Stimulated activated CD4-positive, alpha-beta T cell treated with anti-CD3 and anti-CD28 coated beads, Interleukin-12 subunit alpha, Interleukin-12 subunit beta, amount 100 ng/mL, for 4 hours (primary cell): ENCODE results near the gene NRXN3.

Experiments used
- DNase-seq: peaks from one replicate; pipeline ENCODE4 v3.0.0-alpha.2; 2020

The NRXN3 gene

DNA sequence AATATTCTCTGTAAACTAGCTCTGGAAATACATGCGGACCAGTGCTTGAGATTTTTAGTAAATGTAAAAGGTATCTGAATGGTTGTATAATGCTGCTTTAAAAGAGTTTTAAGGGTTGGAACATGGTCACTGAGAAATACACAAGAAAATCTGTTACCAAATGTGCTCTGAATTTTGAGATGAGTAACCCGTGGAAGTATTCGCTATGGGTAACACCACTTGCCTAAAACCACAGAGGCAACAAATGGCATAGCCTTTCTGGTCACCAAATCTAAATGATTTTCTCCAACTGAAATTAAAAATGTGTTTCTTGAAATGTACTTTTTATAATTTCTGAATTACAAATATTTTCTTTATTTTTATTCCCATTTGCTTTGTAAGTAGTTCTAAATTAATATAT is 1295.5 kb downstream of the NRXN3 start:
- no peak for DNase-seq

DNA sequence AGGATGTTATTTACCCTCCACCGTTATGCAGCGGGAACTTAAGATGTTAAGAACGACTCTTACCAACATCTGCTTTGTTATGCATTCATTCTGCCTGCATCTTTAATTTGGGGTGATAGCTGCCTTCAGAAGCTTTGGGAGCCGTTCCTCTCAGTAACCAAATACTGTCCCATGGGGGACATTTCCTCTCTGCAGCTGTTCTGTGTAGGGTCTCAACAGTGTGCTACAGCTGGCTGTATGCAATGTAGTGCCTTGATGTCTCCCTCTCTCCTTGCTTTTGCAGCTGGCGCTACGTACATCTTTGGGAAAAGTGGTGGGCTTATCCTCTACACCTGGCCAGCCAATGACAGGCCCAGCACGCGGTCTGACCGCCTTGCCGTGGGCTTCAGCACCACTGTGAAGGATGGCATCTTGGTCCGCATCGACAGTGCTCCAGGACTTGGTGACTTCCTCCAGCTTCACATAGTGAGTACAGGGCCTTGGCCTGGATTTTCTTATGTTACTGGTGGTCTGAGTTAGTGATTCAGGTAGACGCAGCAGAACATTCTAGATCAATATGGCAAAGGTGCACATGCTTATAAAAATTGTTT is 1296.9 kb downstream of the NRXN3 start:
- DNase-seq = no peak

DNA sequence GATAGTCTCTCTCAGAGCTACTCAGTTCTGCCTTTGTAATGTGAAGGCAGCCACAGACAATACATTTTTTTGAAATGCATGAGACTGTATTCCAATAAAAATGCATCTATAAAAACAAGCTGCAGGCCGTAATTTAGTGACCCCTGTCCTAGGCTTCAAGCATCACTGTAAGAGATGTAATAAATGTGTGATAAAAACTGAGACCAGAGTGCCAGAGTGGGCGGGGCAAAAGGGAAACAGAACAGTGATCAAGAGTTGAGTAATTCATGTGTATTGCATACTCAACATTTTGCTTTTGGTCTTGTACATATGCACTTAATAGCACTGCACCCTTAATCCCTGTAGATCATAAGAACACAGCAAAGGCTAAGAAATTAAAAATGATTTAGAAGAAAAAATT is 1297.7 kb downstream of the NRXN3 start:
- DNase-seq = no peak

DNA sequence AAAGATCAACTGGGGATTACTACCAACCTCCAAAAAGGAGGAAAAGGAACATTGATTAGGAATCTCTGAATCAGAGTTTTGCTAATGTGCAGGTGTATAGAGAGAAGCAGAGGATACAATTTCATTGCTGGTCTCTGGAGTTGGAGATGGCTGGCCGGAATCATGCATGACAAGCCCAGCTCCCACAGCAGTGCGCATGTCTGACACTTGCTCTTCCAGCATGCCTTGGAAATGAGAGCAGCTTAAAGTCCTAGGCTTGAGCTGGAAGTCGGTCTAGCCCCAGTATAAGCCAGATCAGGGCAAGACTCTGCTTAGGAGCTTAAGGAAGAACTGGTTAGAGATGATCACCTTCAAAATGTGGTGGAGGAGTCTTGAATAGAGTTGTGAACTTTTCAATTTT is 1298.3 kb downstream of the NRXN3 start:
- DNase-seq = no peak

DNA sequence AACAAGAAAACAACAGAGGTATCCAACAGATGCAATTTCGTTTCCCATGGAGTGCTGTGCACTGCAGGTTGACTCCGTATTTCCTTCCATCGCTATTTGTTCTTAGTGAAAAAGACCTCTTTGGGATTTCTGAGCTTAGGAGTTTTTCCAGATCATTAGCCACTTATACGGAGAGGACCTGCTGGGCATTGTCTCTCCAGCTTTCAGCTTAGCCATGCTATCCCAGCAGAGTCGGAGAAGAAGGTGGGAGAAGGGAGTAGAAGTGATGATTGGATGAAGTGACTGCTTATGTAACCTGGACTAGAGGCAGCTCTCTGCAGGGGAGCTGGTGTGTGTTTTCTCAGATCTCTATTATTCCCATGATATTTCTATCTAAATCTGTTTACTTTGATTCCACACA is 1303.5 kb downstream of the NRXN3 start:
- no peak for DNase-seq

DNA sequence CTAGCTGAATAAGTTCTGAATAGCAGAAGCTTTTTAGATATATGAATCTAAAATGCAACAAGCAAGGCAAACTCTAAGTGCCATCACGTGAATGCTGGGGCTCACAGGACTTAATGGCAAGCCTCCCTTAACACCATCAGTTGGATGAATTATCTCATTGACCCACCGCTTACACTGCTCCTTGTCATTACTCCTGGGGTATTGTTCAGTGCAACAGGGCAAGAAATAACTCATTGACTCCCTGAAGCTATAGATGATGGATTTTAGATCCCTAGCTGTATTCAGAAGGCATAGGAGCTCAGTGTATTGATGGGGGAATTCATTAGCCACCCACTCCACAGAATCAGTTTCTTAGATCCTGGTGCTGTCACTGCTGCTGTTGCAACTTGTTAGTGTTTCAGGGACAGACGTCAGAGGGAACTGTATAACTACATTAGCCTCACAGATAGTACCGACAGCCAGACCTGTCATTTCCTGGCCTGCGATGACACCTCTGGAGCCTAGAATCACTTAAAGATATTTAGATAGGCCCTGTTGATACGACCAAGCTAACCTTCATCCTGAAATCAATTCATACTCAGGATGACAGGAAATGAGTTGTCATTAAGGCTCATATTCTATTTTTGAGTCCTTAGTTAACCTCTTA is 1305.8 kb downstream of the NRXN3 start:
- no peak for DNase-seq

DNA sequence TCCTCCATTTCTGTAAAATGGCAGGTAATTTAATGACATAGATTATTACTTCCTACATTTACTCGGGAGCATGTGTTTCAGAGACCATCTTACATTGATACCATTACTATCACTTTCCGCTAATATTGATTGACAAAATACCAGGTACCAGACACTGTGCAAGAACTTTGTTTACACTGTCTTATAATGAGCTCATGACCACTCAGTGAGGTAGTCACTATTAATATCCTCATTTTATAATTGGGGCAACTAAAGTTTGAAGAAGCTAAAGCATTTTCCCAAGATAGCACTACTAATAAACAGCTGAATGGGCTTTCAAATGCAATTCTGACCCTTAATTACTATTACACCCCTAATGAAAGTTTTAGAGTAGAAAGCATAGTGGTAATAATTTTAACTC is 1306.4 kb downstream of the NRXN3 start:
- DNase-seq = no peak

DNA sequence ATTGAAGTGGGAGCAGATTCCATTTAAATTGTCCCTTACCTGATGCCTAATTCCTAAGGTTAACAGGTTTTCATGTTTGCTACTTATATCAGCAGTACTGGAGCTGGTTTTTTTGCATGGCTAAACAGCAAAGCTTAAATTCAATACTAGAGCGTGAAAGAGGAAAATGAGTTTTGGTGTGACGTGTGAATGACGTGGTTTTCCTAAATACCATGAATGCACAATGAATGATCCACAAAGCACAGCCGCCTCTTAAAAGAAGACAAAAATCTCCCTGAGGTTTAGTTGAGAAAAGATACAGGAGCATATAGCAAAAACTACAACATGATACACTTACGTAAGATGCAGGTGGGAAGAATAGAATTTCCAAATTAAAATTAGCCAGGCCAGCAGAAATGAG is 1310.0 kb downstream of the NRXN3 start:
- DNase-seq = no peak

DNA sequence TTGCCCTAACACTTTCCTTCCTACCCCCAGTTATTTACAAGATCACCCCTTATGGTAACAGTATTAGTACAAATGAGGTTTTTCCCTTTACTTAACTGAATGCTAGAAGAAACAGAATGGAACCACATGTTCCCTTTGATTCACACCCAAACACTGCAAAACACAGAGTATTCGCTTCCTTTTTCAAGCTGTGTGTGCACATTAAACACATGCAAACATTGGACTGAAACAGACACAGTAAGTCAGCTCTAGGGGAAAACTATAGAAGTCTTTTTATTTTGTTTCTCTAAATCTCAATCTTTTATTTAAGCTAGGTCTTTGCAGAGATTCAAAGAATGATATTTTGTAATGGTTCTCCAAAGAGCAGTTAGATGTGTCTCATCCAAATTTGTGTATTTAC is 1312.7 kb downstream of the NRXN3 start:
- no peak for DNase-seq

DNA sequence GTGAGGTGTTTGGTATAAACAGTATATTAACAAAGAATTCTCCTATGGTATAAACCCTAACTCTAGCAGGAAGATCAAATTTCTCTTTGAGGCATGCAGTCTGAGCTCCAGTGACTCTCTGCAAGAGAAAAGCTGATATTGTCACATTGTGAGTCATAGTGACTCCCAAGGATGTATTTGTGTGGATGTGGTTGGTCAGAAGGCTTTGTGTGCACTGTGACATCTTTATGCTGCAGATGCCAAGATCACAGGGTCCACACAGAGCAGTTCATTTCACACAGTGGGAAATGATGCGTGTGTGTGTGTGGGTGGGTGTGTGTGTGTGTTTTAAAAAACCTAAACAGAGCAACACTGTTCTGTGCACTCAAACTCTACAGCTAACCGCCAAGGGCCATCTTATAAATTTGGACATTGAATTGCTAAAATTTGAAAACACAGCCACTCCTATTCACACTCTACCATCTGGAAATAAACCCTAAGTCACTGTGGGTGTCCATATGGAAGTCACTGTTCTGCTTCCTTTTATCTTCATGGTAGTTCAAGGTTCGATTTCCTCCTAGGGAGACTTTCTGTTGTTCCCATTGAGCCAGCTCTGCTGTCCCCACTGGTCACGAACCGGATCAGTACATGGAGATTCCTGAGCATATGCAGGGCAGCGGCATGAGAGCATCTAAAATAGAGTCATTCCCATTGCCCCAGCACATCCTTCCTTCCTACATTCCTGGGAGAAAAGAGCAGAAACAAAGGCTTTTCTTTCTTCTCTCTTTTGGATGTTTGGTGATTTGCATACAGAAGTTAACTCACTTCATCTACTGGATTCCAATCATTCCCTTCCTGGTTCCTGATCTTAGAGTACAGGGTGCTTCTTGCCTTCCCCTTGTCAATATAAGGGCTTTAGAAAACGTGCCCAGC is 1313.6 kb downstream of the NRXN3 start:
- no peak for DNase-seq

DNA sequence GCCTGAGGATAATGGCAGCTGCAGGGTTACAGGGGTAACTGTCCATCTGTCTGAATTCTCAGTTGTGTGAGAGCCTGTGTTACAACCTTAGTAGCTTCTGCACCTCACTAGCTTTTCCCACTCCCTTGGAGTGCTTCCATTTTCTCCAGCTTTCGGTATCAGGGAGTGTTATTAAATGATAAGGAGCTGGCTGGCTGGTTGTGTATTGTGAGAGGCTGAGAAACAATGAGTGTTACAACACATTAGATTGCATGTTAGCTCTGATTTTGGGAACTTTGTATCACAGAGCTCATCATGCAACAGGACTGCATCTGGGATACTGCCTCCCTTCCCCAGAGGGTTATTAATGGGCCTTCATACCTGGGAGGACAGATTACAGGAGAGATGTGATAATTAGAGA is 1317.5 kb downstream of the NRXN3 start:
- DNase-seq = no peak

DNA sequence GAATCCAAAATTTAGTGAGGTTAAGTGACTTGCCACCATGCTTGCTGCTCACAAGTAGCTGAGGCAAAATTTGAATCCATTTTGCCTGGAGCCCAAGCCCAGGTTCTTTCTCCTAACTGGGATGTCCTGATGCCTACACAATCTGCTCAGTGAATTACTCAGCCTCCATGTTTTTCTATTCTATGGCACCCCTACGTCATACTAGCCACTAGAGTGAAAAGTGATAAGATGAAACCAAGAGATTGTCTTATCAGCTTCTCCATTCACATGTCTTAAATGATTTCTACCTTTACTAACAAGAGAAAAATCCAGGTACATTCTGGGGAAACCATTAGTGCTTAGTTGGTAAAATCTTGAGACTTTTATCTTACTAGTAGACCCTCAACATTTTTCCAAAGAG is 1321.0 kb downstream of the NRXN3 start:
- no peak for DNase-seq

DNA sequence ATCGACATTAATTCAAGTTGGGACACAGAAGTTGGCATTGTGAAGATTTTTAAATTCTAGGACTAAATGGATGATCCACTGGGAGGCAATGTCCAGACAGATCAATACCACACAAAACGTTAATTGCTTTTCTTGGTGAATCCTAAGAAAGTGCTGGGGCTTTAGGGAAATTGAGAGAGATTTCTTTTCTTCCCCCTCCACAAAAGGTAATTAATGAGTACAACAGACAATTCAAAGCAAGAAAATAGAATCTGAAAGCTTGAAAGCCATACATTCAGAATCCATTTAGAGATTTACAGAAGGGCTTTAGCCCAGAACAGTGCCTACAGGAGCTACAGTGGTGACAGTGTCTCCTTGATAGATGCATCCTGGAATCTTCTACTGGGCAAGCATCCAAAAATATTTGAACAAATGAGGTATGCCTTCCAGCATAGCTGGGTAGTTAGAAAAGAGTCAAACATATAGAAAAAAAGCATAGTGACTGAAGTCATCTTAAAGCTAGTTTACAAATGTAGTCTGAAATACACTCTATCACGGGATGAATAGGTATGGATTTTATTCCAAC is 1323.0 kb downstream of the NRXN3 start:
- DNase-seq = no peak

DNA sequence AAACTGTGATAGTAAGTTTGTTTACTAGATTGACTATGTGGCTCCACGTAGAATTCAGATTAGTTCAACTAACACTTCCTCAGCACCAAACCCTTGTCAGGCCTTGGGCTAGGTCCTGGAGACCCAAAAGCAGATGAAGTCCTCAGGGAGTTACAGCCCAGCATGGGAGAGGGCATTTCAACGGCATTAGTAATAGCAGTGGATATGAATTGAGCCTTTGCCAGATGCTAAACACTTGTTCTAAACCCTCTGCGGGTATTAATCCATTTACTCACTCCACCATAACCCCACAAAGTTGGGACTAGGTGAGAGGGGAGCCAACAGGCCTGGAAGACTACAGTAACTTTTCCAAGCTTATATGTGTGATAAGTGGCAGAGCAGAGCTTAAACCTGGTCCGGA is 1326.5 kb downstream of the NRXN3 start:
- DNase-seq = no peak

DNA sequence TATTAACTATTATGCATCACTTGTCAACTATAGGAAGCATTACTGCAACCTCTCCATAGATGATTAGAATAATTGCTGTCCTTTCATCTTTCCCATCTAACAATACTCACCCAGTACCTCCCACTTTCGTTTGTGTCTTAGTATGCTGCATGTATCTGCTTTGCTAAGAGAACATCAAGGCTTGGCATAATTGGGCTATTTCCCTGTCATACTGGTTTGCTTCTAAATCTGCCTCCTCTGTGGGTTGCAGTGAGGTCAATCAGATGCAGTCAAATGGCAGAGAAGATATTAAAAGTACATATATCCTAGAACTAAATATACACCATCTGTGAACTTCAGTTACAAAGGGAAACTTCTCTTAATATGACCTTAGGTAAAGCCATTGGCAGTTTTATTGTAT is 1330.3 kb downstream of the NRXN3 start:
- no peak for DNase-seq

DNA sequence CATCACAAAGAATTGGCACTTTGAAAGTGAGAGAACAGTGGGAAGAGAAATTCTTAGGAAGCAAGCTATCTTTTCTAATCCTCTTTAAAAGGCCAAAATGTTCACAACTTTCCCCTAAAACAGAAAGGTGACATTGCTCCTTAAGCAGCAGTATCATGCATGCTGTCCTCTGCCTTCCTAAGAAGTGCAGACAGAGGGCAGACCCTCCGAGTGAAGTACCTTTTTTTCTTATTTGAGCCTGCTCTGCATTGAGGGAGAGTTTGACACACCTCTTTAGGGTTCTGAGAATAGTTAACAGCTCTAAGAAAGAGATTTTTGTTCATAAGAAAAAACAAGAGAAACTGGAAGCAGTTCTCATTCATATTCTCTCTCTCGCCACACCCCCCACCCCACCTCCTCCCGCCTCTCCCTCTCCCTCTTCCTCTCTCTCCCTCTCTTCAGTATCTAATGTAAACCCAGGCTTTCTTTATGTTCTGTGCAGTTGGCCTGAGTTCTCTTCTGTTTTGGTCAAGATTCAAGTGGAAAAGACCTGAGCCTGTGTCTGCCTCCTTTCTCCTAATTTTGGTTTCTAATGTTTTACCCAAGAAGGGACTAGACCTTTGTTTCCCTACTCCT is 1332.1 kb downstream of the NRXN3 start:
- no peak for DNase-seq

DNA sequence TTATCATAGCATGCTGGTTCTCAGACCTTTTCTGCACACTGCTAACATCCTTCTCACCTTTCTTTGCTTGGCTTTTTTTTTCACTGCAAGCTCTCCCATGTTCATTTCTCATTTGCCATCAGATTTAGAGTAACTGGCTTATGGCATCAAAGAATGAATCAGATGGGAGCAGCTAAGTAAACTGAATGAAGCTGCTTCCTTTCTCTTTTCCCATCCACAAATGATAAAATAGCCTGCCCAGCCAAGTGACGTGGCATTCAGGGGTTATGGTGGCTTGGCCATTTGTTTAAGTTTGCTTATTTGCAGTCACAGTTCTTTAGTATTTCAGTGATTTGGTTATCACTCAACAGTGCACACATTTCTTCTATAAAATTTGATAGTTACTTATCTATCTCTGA is 1332.6 kb downstream of the NRXN3 start:
- no peak for DNase-seq

DNA sequence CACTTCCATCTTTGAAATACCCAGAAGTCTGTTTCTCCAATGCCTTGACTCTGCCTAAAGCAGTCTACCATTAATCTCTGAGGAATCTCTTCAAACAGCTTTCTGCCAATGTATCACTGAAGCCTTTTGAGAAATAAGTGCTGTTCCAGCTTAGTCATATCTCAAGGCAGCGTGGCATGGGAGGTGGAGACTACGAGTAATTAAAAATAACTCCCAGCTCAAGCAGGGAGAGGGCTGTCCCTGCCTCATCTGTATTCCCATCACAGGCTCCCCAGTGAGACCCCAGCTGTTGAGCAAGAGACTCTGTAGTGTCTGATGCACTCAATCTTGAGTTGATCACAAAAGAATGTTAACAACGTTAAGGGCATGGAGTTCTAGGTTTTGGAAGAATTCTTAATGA is 1340.5 kb downstream of the NRXN3 start:
- DNase-seq = no peak

DNA sequence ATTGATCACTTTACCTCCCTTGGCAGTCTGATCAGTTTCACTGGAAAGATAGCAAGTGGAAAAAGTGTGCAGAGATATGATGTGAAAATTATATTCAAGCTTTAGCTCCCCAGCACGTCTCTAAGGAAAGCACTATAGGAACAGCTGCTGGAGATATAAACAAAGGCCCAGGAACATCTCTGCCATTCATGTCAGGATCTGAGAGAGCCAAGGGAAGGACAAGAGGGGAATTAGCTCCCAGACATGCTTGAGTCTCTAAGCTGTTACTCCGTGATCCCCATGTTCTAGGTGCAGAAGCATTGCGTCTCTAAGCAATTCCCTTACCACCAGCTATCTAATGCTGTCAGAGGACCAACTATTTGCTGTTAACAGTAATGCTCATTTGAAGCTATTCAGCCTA is 1341.0 kb downstream of the NRXN3 start:
- no peak for DNase-seq

DNA sequence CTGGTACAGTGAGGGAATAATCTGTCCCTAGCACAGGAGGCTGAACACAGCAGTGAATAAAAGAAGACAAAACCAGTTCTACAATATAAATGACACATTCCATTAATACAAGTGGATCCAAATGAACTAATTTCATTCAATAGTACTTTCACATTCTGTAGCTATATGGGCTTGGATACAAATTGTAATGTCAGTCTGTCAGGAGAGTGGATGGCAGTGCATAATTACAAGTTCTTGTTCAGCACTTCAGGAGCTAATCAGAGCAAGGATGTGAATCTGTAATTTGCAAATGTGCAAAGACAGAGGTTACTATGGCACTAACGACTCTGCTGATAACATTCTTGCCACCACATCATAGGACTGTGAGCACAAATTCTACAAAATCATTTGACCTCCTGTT is 1343.3 kb downstream of the NRXN3 start:
- no peak for DNase-seq

DNA sequence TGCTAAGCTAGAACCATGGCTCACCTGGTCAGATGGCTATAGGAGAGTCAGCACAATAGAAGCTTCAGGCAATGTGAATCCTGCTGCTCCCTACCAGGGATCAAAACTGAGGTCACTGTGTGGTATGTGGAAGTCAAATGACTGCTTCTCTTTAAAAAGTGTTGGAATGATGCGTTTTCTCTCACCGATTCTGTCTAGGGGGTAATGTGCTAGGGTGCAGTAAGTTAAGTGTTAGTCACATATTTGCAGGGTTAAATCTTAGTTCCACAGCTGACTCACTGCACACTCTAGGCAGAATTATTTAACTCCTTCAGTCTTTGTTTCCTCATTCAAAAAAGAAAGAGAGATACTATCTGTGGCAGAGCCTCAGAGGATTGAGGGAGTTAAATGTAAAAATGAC is 1344.5 kb downstream of the NRXN3 start:
- DNase-seq = no peak

DNA sequence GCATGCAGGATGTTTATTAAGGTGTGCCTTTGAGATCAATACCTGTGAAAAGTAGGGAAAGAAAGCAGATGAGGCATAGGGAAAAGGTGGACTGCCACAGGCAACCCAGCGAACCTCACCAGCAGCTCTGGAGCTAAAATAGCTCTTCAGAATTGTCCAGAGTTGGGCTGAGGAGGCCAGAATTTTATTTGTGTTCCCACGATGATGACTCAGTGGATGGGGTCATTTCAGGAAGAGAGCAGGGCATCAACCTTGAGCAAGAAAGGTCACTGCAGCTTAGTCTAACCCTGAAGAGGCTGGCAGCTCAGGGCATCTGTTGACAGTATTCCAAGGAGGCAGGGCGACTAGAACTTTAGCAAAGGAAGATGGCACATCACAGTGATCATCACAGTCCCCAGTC is 1345.0 kb downstream of the NRXN3 start:
- no peak for DNase-seq

DNA sequence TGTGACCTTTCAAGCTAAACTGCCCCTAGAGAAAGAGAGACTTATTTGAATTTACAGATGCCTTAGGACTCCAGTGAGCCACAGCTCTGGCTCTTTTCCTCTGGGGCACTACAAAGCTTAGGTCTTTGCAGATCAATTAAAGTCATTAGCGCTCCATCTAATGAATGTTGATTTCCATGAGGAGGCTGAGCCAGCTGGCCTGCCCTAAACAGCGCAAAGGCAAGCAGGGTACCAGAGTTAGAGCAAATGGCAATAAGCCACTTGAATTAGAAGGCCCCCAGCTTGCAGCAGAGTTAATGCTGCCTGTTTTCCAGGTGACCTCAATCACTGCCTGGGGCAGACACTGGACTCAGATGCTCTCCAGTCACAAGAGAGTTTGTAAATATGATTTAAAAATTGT is 1345.8 kb downstream of the NRXN3 start:
- DNase-seq = no peak

DNA sequence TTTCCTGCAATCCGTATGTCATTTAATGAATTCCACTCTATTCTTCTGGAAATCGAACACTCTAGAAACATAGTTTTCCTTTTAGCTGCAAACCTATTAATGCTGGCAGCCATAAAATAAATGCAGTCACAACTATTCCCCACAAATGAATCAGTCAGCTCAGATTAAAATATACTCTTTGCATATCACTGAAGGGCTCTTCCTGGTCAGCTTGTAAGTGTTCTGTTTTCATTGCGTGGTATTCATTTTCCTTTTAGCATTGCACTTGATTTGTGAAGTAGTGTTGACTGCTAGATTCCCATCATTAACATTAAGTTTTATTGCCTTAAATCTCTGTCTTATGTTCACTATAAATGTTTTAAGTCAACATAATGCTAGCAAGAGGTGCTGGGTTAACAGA is 1355.2 kb downstream of the NRXN3 start:
- DNase-seq = no peak
